Nephron progenitor cell (in vitro differentiated cells): ENCODE measurements around the gene NEK8.
"Not testable (repeated sequence)": the region's sequence is repeated elsewhere in the genome, so short reads cannot be mapped to it uniquely, and the experiment has no call there.

Experiments
- DNase-seq: peaks from one replicate; pipeline ENCODE4 v3.0.0; 2021
- H3K27ac Mint-ChIP-seq: 2 replicates; pipeline ENCODE4 v1.8.0; 2021; ENCODE audit warnings: mild to moderate bottlenecking, moderate library complexity, mixed read lengths
- H3K27me3 Mint-ChIP-seq: 2 replicates; pipeline ENCODE4 v1.8.0; 2021; ENCODE audit warnings: mild to moderate bottlenecking, low read depth, mixed read lengths; ENCODE audit not compliant: poor library complexity
- H3K36me3 Mint-ChIP-seq: 2 replicates; pipeline ENCODE4 v1.8.0; 2021; ENCODE audit warnings: low read depth, mixed read lengths
- H3K4me1 Mint-ChIP-seq: 2 replicates; pipeline ENCODE4 v1.8.0; 2021; ENCODE audit warnings: mixed read lengths
- H3K4me3 Mint-ChIP-seq: 2 replicates; pipeline ENCODE4 v1.8.0; 2021; ENCODE audit warnings: mild to moderate bottlenecking, moderate library complexity, mixed read lengths
- H3K9me3 Mint-ChIP-seq: 2 replicates; pipeline ENCODE4 v1.8.0; 2021; ENCODE audit warnings: mild to moderate bottlenecking, moderate library complexity, mixed read lengths
- TF ChIP-seq, protein P1 (sequence below): fragments of 200-600 bp; sonication (generic); IDR thresholded peaks from 2 replicates; pipeline ENCODE4 v1.5.0; 2021; ENCODE audit warnings: antibody characterized with exemption

NEK8 gene

DNA sequence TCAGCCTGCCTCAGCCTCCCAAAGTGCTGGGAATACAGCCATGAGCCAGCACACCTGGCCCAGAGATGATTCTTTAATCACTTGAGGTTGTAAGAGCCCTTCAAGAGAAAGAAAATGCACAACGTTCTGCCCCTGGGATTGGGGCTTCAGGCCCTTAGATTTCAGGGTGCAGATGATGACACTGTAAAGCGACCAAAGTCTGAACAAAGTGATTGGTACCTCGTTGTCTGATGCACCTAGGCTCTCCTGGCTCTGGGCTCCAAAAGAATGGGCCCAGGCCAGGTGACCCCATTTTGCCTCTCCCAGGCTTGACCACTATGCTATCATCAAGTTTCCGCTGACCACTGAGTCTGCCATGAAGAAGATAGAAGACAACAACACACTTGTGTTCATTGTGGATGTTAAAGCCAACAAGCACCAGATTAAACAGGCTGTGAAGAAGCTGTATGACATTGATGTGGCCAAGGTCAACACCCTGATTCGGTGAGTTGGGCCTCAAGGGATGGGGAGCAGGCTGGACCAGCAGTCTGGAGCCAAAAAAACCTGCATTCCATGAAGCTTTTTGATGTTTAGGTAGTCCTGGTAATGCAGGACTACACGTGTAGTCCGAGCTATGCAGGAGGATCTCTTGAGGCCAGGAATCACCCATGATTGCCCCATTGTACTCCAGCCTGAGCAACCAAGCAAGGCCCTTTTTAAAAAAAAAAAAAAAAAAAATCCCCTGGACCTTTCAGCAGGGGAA, 6.0 kb upstream of the NEK8 start:
- H3K4me1 Mint-ChIP-seq, result peaks cover 78% of the 10 kb centered on the region
- TF ChIP-seq, protein P1, sequence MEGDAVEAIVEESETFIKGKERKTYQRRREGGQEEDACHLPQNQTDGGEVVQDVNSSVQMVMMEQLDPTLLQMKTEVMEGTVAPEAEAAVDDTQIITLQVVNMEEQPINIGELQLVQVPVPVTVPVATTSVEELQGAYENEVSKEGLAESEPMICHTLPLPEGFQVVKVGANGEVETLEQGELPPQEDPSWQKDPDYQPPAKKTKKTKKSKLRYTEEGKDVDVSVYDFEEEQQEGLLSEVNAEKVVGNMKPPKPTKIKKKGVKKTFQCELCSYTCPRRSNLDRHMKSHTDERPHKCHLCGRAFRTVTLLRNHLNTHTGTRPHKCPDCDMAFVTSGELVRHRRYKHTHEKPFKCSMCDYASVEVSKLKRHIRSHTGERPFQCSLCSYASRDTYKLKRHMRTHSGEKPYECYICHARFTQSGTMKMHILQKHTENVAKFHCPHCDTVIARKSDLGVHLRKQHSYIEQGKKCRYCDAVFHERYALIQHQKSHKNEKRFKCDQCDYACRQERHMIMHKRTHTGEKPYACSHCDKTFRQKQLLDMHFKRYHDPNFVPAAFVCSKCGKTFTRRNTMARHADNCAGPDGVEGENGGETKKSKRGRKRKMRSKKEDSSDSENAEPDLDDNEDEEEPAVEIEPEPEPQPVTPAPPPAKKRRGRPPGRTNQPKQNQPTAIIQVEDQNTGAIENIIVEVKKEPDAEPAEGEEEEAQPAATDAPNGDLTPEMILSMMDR, result no peak
- no peak for DNase-seq
- peaks cover 8% of the 10 kb centered on the region for H3K27me3 Mint-ChIP-seq
- H3K27ac Mint-ChIP-seq, result peak overlapping the region; percentile 68
- no peaks in the 10 kb centered on the region for H3K9me3 Mint-ChIP-seq
- peak overlapping the region; percentile 100 for H3K4me3 Mint-ChIP-seq
- H3K36me3 Mint-ChIP-seq, result peaks cover 42% of the 10 kb centered on the region

DNA sequence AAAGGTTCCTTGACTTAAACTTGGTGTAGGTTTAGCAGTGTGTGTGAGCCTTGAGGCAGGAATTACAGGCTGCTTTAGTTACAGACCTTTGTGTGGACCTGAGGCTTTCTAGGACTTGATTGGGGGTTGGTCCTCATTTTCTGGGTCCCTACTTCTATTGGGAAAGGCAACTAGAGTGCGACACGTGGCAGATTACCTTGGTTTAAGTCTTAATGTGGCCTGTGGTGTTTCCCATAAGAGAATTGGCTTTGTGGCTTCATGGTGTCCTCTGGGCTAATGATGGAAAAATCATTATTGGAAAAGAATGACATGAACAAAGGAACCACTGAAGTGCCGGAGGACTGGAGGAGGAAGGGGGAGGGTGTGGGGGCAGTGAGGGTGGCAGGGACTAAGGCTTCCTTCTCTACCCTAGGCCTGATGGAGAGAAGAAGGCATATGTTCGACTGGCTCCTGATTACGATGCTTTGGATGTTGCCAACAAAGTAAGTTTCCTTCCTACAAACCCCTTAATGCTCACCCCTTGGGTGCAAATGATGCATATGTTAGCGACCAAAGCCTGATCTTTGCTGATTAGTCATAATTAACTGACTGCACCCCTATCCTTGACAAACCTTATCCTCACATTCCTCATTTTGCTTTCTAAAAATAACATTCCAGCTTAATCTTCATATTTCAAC, 5.3 kb upstream of the NEK8 start:
- DNase-seq, result no peak
- Mint-ChIP-seq H3K27ac (peak overlapping the region; percentile 68), H3K4me3 (peak overlapping the region; percentile 66), H3K4me1 (peaks cover 81% of the 10 kb centered on the region), H3K36me3 (peaks cover 42% of the 10 kb centered on the region), H3K9me3 (no peaks in the 10 kb centered on the region), H3K27me3 (peaks cover 5% of the 10 kb centered on the region)
- TF ChIP-seq, protein P1, result no peak

DNA sequence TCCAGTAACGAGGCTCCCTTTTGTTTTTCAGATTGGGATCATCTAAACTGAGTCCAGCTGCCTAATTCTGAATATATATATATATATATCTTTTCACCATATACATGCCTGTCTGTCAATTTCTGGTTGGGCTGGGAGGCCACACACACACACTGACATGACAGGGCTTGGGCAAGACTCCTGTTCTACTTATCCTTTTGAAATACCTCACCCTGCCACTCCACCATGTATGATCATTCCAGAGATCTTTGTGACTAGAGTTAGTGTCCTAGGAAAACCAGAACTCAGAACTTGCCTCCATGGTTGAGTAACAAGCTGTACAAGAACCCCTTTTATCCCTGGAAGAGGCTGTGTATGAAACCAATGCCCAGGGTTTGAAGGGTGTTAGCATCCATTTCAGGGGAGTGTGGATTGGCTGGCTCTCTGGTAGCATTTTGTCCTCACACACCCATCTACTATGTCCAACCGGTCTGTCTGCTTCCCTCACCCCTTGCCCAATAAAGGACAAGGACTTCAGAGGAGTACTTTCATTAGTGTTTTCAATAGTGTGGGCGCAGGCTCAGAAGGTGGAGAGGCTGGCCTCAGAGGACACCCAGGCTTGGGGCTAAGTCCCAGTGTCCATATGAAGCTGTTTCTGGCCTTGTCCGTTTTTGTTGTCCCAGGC, 4.6 kb upstream of the NEK8 start:
- H3K27ac Mint-ChIP-seq, result peak overlapping the region; percentile 86
- H3K36me3 Mint-ChIP-seq, result peaks cover 42% of the 10 kb centered on the region
- H3K4me3 Mint-ChIP-seq, result peak overlapping the region; percentile 84
- DNase-seq, H3K27me3 Mint-ChIP-seq, H3K9me3 Mint-ChIP-seq: not testable (repeated sequence)
- peaks cover 78% of the 10 kb centered on the region for H3K4me1 Mint-ChIP-seq

- H3K4me1 Mint-ChIP-seq, result peaks cover 76% of the 10 kb centered on the region
- H3K27ac Mint-ChIP-seq, result peak overlapping the region; percentile 86
- TF ChIP-seq, protein P1, result no peak
- no peaks in the 10 kb centered on the region for H3K9me3 Mint-ChIP-seq
- DNase-seq, result no peak
- H3K27me3 Mint-ChIP-seq, result peaks cover 5% of the 10 kb centered on the region
- peaks cover 42% of the 10 kb centered on the region for H3K36me3 Mint-ChIP-seq
- H3K4me3 Mint-ChIP-seq, result peak overlapping the region; percentile 84
These were observed 4.0 kb upstream of the NEK8 start for GRCh38 chr17:28724500-28725165.

- Mint-ChIP-seq H3K4me3 (peak overlapping the region; percentile 84), H3K36me3 (peaks cover 38% of the 10 kb centered on the region), H3K9me3 (no peaks in the 10 kb centered on the region), H3K27ac (peak overlapping the region; percentile 86), H3K27me3 (peaks cover under 1% of the 10 kb centered on the region), H3K4me1 (peaks cover 74% of the 10 kb centered on the region)
- DNase-seq, result no peak
- TF ChIP-seq, protein P1, result no peak
These were observed 3.4 kb upstream of the NEK8 start for GRCh38 chr17:28725166-28725659.
